Panc1 (cell line): ENCODE data around the gene ATP2A3. TPM values are rescaled to one million over a fixed set of nuclear protein-coding genes. Genes with fewer than 3 reads are reported as not detected.

ENCODE experiments used
- ATAC-seq: fragments of 200-7000 bp; cut with Tn5 transposase; 2 replicates; pipeline ENCODE4 v1.9.1; 2020; ENCODE audit warnings: mild to moderate bottlenecking, moderate library complexity
- BruUV-seq: library from RNA; stranded (reverse); fragments of 400-500 nt; replicated peaks from 2 replicates; lab custom pipeline; 2021; lab: Mats Ljungman, UMichigan
- CTCF ChIA-PET: fragments of 300-600 bp; sonication (Branson Sonifier 250); formaldehyde crosslinking; loops from one replicate; lab custom pipeline; 2022; ENCODE audit warnings: antibody characterized with exemption; lab: Charles Lee
- POLR2A ChIA-PET: fragments of 300-600 bp; sonication (Branson Sonifier 250); formaldehyde crosslinking; loops from one replicate; lab custom pipeline; 2022; ENCODE audit warnings: antibody characterized with exemption; lab: Charles Lee
- DNase-seq: peaks from one replicate; pipeline ENCODE4 v3.0.0-alpha.2; 2010; ENCODE audit warnings: low read depth, low spot score
- H3K27ac ChIP-seq: 2 replicates; pipeline ENCODE4 v1.5.1; 2011; ENCODE audit warnings: mild to moderate bottlenecking, low read length, inconsistent platforms
- H3K27me3 ChIP-seq: fragments of 200-500 bp; sonication (Bioruptor generic); 2 replicates; pipeline ENCODE4 v1.6.0; 2014; ENCODE audit warnings: low read length, inconsistent platforms; ENCODE audit not compliant: control insufficient read depth, insufficient read depth
- H3K36me3 ChIP-seq: fragments of 200-500 bp; sonication (Bioruptor generic); 2 replicates; pipeline ENCODE4 v1.5.1; 2014; ENCODE audit warnings: inconsistent platforms, mild to moderate bottlenecking, low read length, moderate library complexity; ENCODE audit not compliant: control insufficient read depth, insufficient read depth
- H3K4me1 ChIP-seq: 2 replicates; pipeline ENCODE4 v1.5.1; 2011; ENCODE audit warnings: inconsistent platforms, mild to moderate bottlenecking, low read length, moderate library complexity; ENCODE audit not compliant: control insufficient read depth, insufficient read depth
- H3K4me3 ChIP-seq, 2 experiments: 2 replicates each; pipeline ENCODE4 v1.5.1; 2011 to 2012; ENCODE audit warnings: low read depth in 2 of 2, low read length in 2 of 2, mild to moderate bottlenecking in 2 of 2, inconsistent platforms in 1 of 2, moderate library complexity in 1 of 2
- H3K9me3 ChIP-seq: fragments of 200-500 bp; sonication (Bioruptor generic); 2 replicates; pipeline ENCODE4 v1.5.1; 2014; ENCODE audit warnings: low read depth, mild to moderate bottlenecking, inconsistent platforms, low read length, moderate library complexity; ENCODE audit not compliant: control insufficient read depth, insufficient read depth
- POLR2AphosphoS5 ChIP-seq: IDR thresholded peaks from 2 replicates; pipeline ENCODE4 v1.6.1; 2012; ENCODE audit warnings: mild to moderate bottlenecking, low read depth, low read length, moderate library complexity
- REST ChIP-seq, 2 experiments: IDR thresholded peaks; 2 replicates each; pipeline ENCODE4 v1.6.1; 2011 to 2012; ENCODE audit warnings: low read depth in 2 of 2, control low read depth in 1 of 2, low read length in 1 of 2, mild to moderate bottlenecking in 1 of 2, moderate library complexity in 1 of 2; ENCODE audit not compliant: insufficient read depth in 1 of 2
- SIN3A ChIP-seq: IDR thresholded peaks from 2 replicates; pipeline ENCODE4 v1.6.1; 2012; ENCODE audit warnings: low read depth, mild to moderate bottlenecking, low read length, moderate library complexity, borderline replicate concordance; ENCODE audit not compliant: insufficient read depth
- TCF7L2 ChIP-seq: IDR thresholded peaks from 2 replicates; pipeline ENCODE4 v1.6.1; 2011; ENCODE audit warnings: mild to moderate bottlenecking, low read depth, low read length, inconsistent platforms
- in situ Hi-C: cut with HindIII; loops from 2 replicates; pipeline ENCODE4 v1.10.0; 2016; ENCODE audit warnings: low sequenced_read_pairs, low pct_unique_long_range_greater_than_20kb
- intact Hi-C: fragments of 100-400 bp; cut with micrococcal nuclease; formaldehyde crosslinking; loops from one replicate; pipeline ENCODE4 v1.10.0; 2022; ENCODE audit not compliant: unreplicated experiment
- total RNA-seq: library from RNA; stranded (reverse); gene quantifications from one replicate; pipeline ENCODE4 v1.2.1, GENCODE V29; 2021; ENCODE audit not compliant: unreplicated experiment
- TF ChIP-seq, protein P1 (sequence below): fragments of 450-650 bp; IDR thresholded peaks from 2 replicates; pipeline ENCODE4 v1.5.1; 2017; ENCODE audit warnings: mild to moderate bottlenecking

The ATP2A3 gene
- total RNA-seq, 1 experiment from 2014 or later = 29.7 TPM

GRCh38 chr17:3956983-3957382 lies 7.3 kb downstream of the ATP2A3 start:
- no peak overlapping the region for H3K4me3 ChIP-seq
- no peak overlapping the region for H3K27ac ChIP-seq
- H3K4me1 ChIP-seq = peaks cover 10% of the 10 kb centered on the region
- no TSS peak for BruUV-seq
- DNase-seq = no peak
- ChIA-PET CTCF (no interaction called here), POLR2A (no interaction called here)
- no peak for TF ChIP-seq TCF7L2
- TF ChIP-seq REST (IDR thresholded peaks at IDR 0.05; ENCODE audit: insufficient read depth in 1 of 2, low read depth in 2 of 2, low read length in 1 of 2) = no peak
- TF ChIP-seq POLR2AphosphoS5 = no peak
- TF ChIP-seq SIN3A = no peak
- TF ChIP-seq, protein P1, sequence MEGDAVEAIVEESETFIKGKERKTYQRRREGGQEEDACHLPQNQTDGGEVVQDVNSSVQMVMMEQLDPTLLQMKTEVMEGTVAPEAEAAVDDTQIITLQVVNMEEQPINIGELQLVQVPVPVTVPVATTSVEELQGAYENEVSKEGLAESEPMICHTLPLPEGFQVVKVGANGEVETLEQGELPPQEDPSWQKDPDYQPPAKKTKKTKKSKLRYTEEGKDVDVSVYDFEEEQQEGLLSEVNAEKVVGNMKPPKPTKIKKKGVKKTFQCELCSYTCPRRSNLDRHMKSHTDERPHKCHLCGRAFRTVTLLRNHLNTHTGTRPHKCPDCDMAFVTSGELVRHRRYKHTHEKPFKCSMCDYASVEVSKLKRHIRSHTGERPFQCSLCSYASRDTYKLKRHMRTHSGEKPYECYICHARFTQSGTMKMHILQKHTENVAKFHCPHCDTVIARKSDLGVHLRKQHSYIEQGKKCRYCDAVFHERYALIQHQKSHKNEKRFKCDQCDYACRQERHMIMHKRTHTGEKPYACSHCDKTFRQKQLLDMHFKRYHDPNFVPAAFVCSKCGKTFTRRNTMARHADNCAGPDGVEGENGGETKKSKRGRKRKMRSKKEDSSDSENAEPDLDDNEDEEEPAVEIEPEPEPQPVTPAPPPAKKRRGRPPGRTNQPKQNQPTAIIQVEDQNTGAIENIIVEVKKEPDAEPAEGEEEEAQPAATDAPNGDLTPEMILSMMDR = no peak
- no peaks in the 10 kb centered on the region for H3K36me3 ChIP-seq
- no peaks in the 10 kb centered on the region for H3K27me3 ChIP-seq
- in situ Hi-C loops (no loop called here), intact Hi-C loops (no loop called here)
- ATAC-seq = no peak
- H3K9me3 ChIP-seq = no peaks in the 10 kb centered on the region

DNA sequence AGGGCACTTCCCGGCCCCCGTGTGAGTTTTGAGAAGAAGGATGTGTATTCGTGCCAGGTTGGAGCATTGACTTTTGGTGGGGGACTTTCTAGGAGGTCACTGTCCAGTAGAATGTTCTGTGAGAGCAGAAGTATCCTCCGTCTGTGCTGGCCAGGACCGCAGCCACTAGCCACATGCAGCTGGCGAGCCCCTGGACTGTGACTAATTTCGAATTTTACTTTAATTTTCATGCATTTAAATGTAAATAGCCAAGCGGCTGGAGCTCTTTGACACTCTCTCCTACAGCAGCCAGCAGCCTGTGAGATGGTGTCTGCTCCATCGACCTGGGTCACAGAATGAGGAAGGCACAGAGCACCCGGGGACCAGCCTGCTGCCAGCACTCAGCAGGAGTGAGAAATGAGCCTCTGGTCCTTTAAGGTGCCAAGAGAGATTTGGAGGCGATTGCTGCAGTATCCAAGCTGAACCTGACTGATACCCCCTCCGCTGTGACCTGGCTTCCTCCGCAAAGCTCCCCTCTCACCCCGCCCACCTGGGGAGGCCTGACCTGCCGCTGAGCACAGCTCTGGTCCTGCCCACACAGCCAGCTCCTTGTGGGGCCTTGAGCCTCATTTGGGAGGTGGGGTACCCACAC lies 7.8 kb downstream of the ATP2A3 start:
- H3K27ac ChIP-seq = no peak overlapping the region
- ChIA-PET CTCF (no interaction called here), POLR2A (no interaction called here)
- H3K4me1 ChIP-seq = peaks cover 10% of the 10 kb centered on the region
- no peak overlapping the region for H3K4me3 ChIP-seq
- no peaks in the 10 kb centered on the region for H3K27me3 ChIP-seq
- no peak for TF ChIP-seq REST (IDR thresholded peaks at IDR 0.05; ENCODE audit: insufficient read depth in 1 of 2, low read depth in 2 of 2, low read length in 1 of 2)
- TF ChIP-seq, protein P1 = no peak
- no peak for TF ChIP-seq SIN3A
- TF ChIP-seq TCF7L2 = no peak
- no peak for TF ChIP-seq POLR2AphosphoS5
- no peaks in the 10 kb centered on the region for H3K36me3 ChIP-seq
- H3K9me3 ChIP-seq = no peaks in the 10 kb centered on the region
- ATAC-seq = no peak; the same call in 1 of the 2 replicates
- in situ Hi-C loops = no loop called here
- no TSS peak for BruUV-seq
- no peak for DNase-seq
- intact Hi-C loops = no loop called here
